ENCODE results near the gene FOXN1.
"Not testable (repeated sequence)": the region's sequence is repeated elsewhere in the genome, so short reads cannot be mapped to it uniquely, and the experiment has no call there.

The FOXN1 gene

GRCh38 chr17:28505986-28506665 lies at the start of gene FOXN1:
TSS of gene FOXN1 (plus strand) at chr17:28506348. CDS start at chr17:28523970, 17,622 bp downstream.
- no peak for DNase-seq (ENCODE audit: low read depth in 2 of 2)

GRCh38 chr17:28457890-28458289 lies 48.3 kb upstream of the FOXN1 start:
- DNase-seq (ENCODE audit: low read depth in 2 of 2): no peak

- DNase-seq (ENCODE audit: low read depth in 2 of 2): not testable (repeated sequence)
These were observed 47.3 kb upstream of the FOXN1 start for GRCh38 chr17:28458881-28459280.

GRCh38 chr17:28460901-28461300 lies 45.2 kb upstream of the FOXN1 start:
- no peak for DNase-seq (ENCODE audit: low read depth in 2 of 2)

- DNase-seq (ENCODE audit: low read depth in 2 of 2): no peak
These were observed 40.1 kb upstream of the FOXN1 start for GRCh38 chr17:28466001-28466400.

GRCh38 chr17:28466521-28467048 lies 39.6 kb upstream of the FOXN1 start:
- DNase-seq (ENCODE audit: low read depth in 2 of 2): no peak

GRCh38 chr17:28467456-28468025 lies 38.6 kb upstream of the FOXN1 start:
- DNase-seq (ENCODE audit: low read depth in 2 of 2): no peak

GRCh38 chr17:28468033-28468735 lies 38.0 kb upstream of the FOXN1 start:
- DNase-seq (ENCODE audit: low read depth in 2 of 2): not testable (repeated sequence)

- no peak for DNase-seq (ENCODE audit: low read depth in 2 of 2)
These were observed 37.4 kb upstream of the FOXN1 start for GRCh38 chr17:28468781-28469180.

- no peak for DNase-seq (ENCODE audit: low read depth in 2 of 2)
These were observed 36.8 kb upstream of the FOXN1 start for GRCh38 chr17:28469376-28469775.

GRCh38 chr17:28470266-28470913 lies 35.8 kb upstream of the FOXN1 start:
- DNase-seq (ENCODE audit: low read depth in 2 of 2): no peak

GRCh38 chr17:28470914-28471366 lies 35.2 kb upstream of the FOXN1 start:
- no peak for DNase-seq (ENCODE audit: low read depth in 2 of 2)

- no peak for DNase-seq (ENCODE audit: low read depth in 2 of 2)
These were observed 34.4 kb upstream of the FOXN1 start for GRCh38 chr17:28471531-28472342.

GRCh38 chr17:28472871-28473497 lies 33.2 kb upstream of the FOXN1 start:
- no peak for DNase-seq (ENCODE audit: low read depth in 2 of 2)

GRCh38 chr17:28473542-28473941 lies 32.6 kb upstream of the FOXN1 start, which contains the start of gene SLC13A2:
TSS of gene SLC13A2 (plus strand) at chr17:28473644. CDS start at chr17:28473713, 69 bp downstream.
- DNase-seq (ENCODE audit: low read depth in 2 of 2): no peak

GRCh38 chr17:28474111-28474531 lies 32.0 kb upstream of the FOXN1 start:
- DNase-seq (ENCODE audit: low read depth in 2 of 2): no peak

GRCh38 chr17:28475151-28475900 lies 30.8 kb upstream of the FOXN1 start:
- no peak for DNase-seq (ENCODE audit: low read depth in 2 of 2)

GRCh38 chr17:28476076-28476865 lies 29.9 kb upstream of the FOXN1 start:
- no peak for DNase-seq (ENCODE audit: low read depth in 2 of 2)

GRCh38 chr17:28477928-28478327 lies 28.2 kb upstream of the FOXN1 start:
- no peak for DNase-seq (ENCODE audit: low read depth in 2 of 2)

All from stimulated activated CD4-positive, alpha-beta T cell treated with anti-CD3 and anti-CD28 coated beads, Interleukin-1b, Interleukin-23, amount 100 ng/mL, for 1 hour (primary cell).